Dermis blood vessel endothelial cell (primary cell): ENCODE measurements around the gene GPR89B. TPM values are rescaled to one million over a fixed set of nuclear protein-coding genes. Genes with fewer than 3 reads are reported as not detected.
"Not testable (repeated sequence)": the region's sequence is repeated elsewhere in the genome, so short reads cannot be mapped to it uniquely, and the experiment has no call there.

Experiments
- DNase-seq: peaks from one replicate; pipeline ENCODE4 v3.0.0; 2010
- total RNA-seq: library from RNA; depleted of rRNA; stranded (reverse); fragments of >200 nt; gene quantifications from 2 replicates; pipeline ENCODE4 v1.2.3, GENCODE V29; 2014

GPR89B gene
- 11.4 and 16.0 TPM in 2 replicates for total RNA-seq

- peak; percentile 86 for DNase-seq
Observed at GRCh38 chr1:147928236-147929132, at the start of gene GPR89B. GPR89B (plus strand) TSS chr1:147928420; CDS start chr1:147928537, 117 bp downstream.

GRCh38 chr1:147879911-147880310 is 48.3 kb upstream of the GPR89B start:
- no peak for DNase-seq

- peak; percentile 37 for DNase-seq
Observed at GRCh38 chr1:147882535-147882934, 45.7 kb upstream of the GPR89B start.

- DNase-seq, result peak; percentile 89
Observed at GRCh38 chr1:147890177-147890790, 37.9 kb upstream of the GPR89B start.

- no peak for DNase-seq
Observed at GRCh38 chr1:147891088-147891487, 37.1 kb upstream of the GPR89B start.

- peak; percentile 32 for DNase-seq
Observed at GRCh38 chr1:147892216-147892615, 36.0 kb upstream of the GPR89B start.

- peak; percentile 76 for DNase-seq
Observed at GRCh38 chr1:147892731-147893214, 35.4 kb upstream of the GPR89B start.

GRCh38 chr1:147895123-147895522 is 33.1 kb upstream of the GPR89B start:
- peak; percentile 4 for DNase-seq

- no peak for DNase-seq
Observed at GRCh38 chr1:147897029-147897752, 31.0 kb upstream of the GPR89B start.

- DNase-seq, result no peak
Observed at GRCh38 chr1:147897789-147898188, 30.4 kb upstream of the GPR89B start.

- no peak for DNase-seq
Observed at GRCh38 chr1:147902253-147902845, 25.9 kb upstream of the GPR89B start, which contains the start of gene GJA8. GJA8 (plus strand) TSS chr1:147902795; CDS start chr1:147907956, 5,161 bp downstream.

- DNase-seq, result no peak
Observed at GRCh38 chr1:147904726-147905125, 23.5 kb upstream of the GPR89B start.

- DNase-seq, result no peak
Observed at GRCh38 chr1:147907786-147908509, 20.3 kb upstream of the GPR89B start.

- DNase-seq, result no peak
Observed at GRCh38 chr1:147912553-147912952, 15.7 kb upstream of the GPR89B start.

- no peak for DNase-seq
Observed at GRCh38 chr1:147913362-147913942, 14.8 kb upstream of the GPR89B start.

GRCh38 chr1:147919896-147920295 is 8.3 kb upstream of the GPR89B start:
- DNase-seq, result no peak

GRCh38 chr1:147924813-147925212 is 3.4 kb upstream of the GPR89B start:
- no peak for DNase-seq

- not testable (repeated sequence) for DNase-seq
Observed at GRCh38 chr1:147927215-147927614, 1.0 kb upstream of the GPR89B start.

- DNase-seq, result not testable (repeated sequence)
Observed at GRCh38 chr1:147927689-147928088, 531 bp upstream of the GPR89B start.

- DNase-seq, result not testable (repeated sequence)
Observed at GRCh38 chr1:147931137-147931536, 2.9 kb downstream of the GPR89B start.

- DNase-seq, result not testable (repeated sequence)
Observed at GRCh38 chr1:147935296-147935695, 7.1 kb downstream of the GPR89B start.
